HUES6 (cell line): ENCODE data around the gene PPL.

ENCODE experiments used
- H3K27ac ChIP-seq: 2 replicates; pipeline ENCODE4 v1.7.0; 2013; ENCODE audit warnings: low read depth, mild to moderate bottlenecking, low read length, inconsistent platforms
- H3K27me3 ChIP-seq: 2 replicates; pipeline ENCODE4 v1.6.1; 2013; ENCODE audit warnings: low read length; ENCODE audit not compliant: control insufficient read depth, insufficient read depth
- H3K36me3 ChIP-seq: 2 replicates; pipeline ENCODE4 v1.6.1; 2013; ENCODE audit warnings: low read length; ENCODE audit not compliant: control insufficient read depth, insufficient read depth
- H3K4me1 ChIP-seq: 2 replicates; pipeline ENCODE4 v1.6.1; 2013; ENCODE audit warnings: low read length; ENCODE audit not compliant: control insufficient read depth, insufficient read depth
- H3K4me3 ChIP-seq: 2 replicates; pipeline ENCODE4 v1.5.1; 2013; ENCODE audit warnings: low read depth, low read length
- H3K9ac ChIP-seq: one replicate; pipeline ENCODE4 v1.6.1; 2013; ENCODE audit warnings: mild to moderate bottlenecking, low read length
- H3K9me3 ChIP-seq: 2 replicates; pipeline ENCODE4 v1.6.1; 2013; ENCODE audit warnings: low read depth, low read length; ENCODE audit not compliant: control insufficient read depth, insufficient read depth

The PPL gene

DNA sequence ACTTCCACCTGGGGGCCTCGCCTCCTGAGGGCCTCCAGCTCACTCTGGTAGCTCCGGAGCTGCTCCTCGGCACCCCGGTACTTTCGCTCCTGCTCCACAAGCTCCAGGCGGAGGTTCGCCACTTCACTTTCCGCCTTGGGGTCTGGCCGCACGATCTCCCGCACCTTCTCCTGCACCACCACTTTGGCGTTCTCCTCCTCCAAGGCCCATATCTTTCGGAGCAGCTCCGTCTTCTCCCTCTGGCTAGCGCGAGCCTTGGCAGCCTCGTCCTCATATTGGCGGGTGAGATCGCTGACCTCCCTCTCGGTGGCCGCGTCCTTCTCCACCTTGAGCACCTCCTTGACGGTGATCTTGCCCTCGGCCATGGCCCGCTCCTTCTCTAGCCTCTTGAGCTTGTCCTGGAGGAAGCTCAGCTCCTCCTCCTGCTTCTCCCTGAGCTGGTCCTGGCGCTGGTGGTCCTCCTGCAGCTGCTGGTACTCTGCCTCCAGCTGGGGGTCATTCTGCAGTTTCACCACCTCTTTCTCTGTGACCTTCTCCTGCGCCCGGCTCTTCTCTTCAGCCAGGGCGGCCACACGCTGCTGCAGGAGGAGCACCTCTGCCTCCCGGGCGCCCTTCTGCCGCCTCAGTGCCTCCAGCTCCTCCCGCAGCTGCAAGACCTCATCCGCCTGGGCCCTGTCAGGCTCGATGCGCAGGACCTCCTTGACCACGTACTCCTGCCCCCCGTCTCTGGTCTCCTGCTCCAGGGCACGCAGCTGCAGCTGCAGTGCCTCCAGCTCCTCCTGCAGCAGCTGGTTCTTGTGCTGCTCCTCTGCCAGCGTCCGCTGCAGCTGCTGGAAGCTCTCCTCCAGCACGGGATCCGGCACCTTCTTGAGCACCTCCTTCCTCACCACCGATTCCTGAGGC is 51.7 kb downstream of the PPL start:
- no peaks in the 10 kb centered on the region for H3K9me3 ChIP-seq

DNA sequence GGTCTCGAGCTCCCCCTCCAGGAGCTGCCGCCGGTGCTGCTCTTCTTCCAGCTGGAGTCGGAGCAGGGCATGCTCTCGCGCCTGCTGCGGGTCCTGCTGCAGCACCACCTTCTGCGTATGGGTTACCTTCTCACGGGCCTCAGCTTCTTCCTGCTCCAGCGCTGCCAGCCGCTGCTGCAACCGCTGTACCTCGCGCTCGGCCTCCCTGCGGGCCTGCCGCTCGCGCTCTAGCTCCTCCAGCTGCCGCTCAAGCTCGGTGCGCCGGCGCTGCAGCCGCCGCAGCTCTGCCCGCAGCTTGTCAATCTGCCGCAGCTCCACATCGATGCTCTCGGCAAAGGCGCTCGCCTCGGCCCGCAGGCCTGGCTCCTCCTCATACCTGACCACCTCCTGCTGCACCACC is 52.7 kb downstream of the PPL start:
- no peak overlapping the region for H3K4me3 ChIP-seq
- H3K27ac ChIP-seq = no peak overlapping the region
- no peaks in the 10 kb centered on the region for H3K9me3 ChIP-seq
- H3K4me1 ChIP-seq = no peaks in the 10 kb centered on the region
- H3K9ac ChIP-seq = no peak overlapping the region
- no peaks in the 10 kb centered on the region for H3K27me3 ChIP-seq
- peaks cover 96% of the 10 kb centered on the region for H3K36me3 ChIP-seq

More for the DNA sequence above, 51.7 kb downstream of the PPL start:
- Histone ChIP-seq H3K36me3 (peaks cover 95% of the 10 kb centered on the region), H3K4me1 (no peaks in the 10 kb centered on the region), H3K27me3 (no peaks in the 10 kb centered on the region), H3K27ac (no peak overlapping the region), H3K9ac (no peak overlapping the region), H3K4me3 (no peak overlapping the region)

DNA sequence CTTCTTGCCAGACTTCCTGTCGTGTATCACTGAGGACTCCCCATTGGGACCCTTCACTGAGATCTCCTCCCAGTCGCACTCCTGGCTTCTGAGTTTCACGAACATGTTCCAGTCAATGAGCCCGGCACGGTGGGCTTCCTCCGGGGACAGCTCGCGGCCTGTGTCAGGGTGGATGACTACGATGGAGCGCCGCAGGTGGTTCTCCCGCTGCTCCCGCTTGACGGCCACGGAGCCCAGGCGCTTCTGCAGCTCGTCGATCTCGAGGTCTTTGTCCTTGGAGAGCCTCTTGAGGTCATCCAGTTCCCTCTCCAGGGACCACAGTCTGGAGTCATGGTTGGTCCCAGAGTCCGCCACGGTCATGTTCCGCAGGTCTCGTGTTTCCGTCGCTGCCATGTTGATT is 53.4 kb downstream of the PPL start:
- no peak overlapping the region for H3K27ac ChIP-seq
- H3K36me3 ChIP-seq = peaks cover 99% of the 10 kb centered on the region

DNA sequence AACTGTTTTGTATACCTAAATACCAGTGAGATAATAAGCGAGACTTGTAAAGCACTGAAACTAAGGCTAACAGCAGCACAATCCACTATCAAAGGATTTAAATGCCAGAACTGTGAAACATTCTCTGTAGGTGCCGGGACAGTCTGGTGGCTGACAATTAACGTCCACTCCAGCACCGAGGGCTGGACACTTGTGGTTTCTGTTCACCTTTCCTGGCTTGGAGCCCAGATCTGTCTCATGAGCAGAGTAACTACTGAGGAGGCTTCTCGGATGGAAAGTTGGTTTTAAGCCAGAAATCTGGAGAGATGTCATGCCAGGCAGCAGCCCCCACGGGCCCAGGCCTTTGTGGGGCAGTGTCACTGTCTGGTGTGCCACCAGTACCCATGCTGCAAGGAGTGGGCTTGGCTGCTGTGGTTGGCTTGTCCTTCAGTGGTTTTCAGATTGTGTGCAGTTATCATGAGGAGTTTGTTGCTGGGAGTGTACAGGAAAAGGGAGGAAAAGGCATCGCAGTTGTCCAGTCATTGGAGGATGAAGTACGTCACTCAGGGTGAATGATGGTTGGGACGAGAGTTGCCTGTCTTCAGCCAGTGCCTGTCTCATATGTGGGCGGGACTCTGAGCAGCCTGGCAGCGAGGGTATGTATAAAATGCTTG is 54.2 kb downstream of the PPL start:
- H3K9ac ChIP-seq = no peak overlapping the region
- H3K4me1 ChIP-seq = no peaks in the 10 kb centered on the region
- no peaks in the 10 kb centered on the region for H3K9me3 ChIP-seq
- H3K36me3 ChIP-seq = peaks cover 99% of the 10 kb centered on the region
- H3K4me3 ChIP-seq = no peak overlapping the region
- H3K27ac ChIP-seq = no peak overlapping the region
- H3K27me3 ChIP-seq = no peaks in the 10 kb centered on the region

More for the DNA sequence above, 53.4 kb downstream of the PPL start:
- no peak overlapping the region for H3K4me3 ChIP-seq
- no peak overlapping the region for H3K9ac ChIP-seq
- no peaks in the 10 kb centered on the region for H3K4me1 ChIP-seq
- no peaks in the 10 kb centered on the region for H3K9me3 ChIP-seq
- H3K27me3 ChIP-seq = no peaks in the 10 kb centered on the region

DNA sequence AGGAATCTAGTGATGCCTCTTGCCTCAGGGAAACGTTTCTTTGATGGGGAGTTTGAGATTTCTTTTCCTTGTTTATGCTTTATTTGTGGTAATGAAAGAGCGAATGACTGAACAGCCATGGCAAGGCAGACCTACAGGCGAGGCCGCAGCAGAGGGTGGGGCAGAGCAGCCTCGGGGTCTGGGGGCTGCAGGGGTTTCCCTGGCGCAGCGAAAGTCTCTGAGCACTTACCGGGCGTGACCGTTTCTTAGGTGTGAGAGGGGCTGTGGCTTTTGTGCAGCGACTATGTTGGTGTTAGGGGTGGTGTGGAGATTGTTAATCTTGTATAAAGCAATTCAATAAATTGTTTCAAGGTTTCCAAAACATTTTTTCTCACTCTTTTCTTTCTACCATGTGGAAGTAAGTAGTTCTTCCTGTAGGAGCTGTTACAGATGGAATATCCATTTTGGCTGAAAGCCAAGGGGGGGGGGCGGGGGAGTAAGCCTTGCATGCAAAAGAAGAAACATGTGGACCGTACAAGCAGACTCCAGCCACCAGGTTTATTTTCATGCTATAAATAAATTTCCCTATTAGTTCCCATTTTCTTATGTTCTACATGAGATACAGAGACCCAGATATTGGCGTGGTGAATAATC is 54.8 kb downstream of the PPL start:
- Histone ChIP-seq H3K9ac (no peak overlapping the region), H3K27me3 (no peaks in the 10 kb centered on the region), H3K4me1 (no peaks in the 10 kb centered on the region), H3K27ac (no peak overlapping the region), H3K9me3 (no peaks in the 10 kb centered on the region), H3K4me3 (no peak overlapping the region), H3K36me3 (peaks cover 99% of the 10 kb centered on the region)

DNA sequence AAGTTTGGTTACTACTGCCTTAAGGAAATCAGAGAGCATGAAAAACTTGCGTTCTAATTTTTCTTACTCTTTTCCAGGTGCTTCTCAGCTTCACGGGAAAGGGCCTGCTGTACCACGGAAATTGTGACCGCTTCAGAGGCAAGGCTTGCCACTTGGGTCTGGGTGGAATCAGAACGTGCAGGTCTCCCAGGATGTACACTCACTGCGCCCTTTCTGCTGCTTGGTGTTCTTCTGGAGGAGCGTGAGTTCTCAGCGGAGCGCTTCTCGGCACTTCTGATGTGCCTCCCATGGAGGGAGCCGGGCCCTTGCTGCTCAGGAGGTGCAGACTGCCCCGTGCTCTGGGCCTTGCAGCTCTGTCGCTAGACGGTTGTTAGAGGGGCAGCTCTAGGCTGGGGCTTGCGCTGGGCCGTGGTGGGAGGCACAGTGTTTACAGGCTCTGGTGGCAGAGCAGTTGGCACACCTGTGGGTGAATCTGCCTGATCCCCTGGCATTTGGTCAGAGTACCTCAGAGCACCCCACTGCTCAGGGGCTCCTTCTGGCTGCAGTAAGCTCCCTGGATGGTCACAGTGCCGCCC is 56.9 kb downstream of the PPL start:
- Histone ChIP-seq H3K27ac (no peak overlapping the region), H3K9me3 (no peaks in the 10 kb centered on the region), H3K4me3 (no peak overlapping the region), H3K27me3 (no peaks in the 10 kb centered on the region), H3K4me1 (no peaks in the 10 kb centered on the region), H3K9ac (no peak overlapping the region), H3K36me3 (peaks cover 96% of the 10 kb centered on the region)

DNA sequence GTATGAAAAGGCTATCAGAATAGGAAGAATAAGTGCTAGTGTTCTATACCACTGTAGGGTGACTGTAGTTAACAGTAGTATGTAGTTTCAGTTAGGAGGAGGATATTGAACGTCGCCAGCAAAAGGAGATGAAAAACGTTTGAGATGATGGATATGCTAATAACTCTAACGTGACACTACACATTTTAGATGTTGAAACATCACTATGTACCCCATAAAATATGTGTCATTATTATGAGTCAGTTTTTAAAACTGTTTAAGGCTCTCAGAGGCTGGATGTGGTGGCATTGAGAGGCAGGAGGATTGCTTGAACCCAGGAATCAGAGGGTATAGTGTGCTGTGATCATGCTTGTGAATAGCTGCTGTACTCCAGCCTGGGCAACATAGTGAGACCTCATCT is 57.9 kb downstream of the PPL start:
- H3K27me3 ChIP-seq = no peaks in the 10 kb centered on the region
- H3K9me3 ChIP-seq = no peaks in the 10 kb centered on the region
- H3K27ac ChIP-seq = no peak overlapping the region
- H3K4me3 ChIP-seq = no peak overlapping the region
- no peak overlapping the region for H3K9ac ChIP-seq
- peaks cover 96% of the 10 kb centered on the region for H3K36me3 ChIP-seq
- H3K4me1 ChIP-seq = no peaks in the 10 kb centered on the region

DNA sequence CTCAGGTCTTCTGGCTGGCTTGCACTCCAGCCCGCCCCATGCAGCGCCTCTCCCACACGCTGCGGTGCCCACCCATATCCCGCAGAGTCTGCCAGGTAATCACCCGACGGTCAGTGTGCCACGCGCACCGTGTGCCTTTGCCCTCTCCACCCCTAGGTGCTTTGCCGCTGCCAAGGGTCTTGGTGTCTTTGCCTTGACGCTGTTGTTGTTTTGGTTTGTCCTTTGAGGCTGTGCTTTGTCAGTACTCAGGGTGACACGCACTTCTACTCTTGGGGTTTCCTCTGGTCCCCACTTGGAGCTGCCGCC is 59.6 kb downstream of the PPL start:
- Histone ChIP-seq H3K9ac (no peak overlapping the region), H3K9me3 (no peaks in the 10 kb centered on the region), H3K4me3 (no peak overlapping the region), H3K36me3 (peaks cover 95% of the 10 kb centered on the region), H3K27me3 (no peaks in the 10 kb centered on the region), H3K4me1 (no peaks in the 10 kb centered on the region), H3K27ac (no peak overlapping the region)

DNA sequence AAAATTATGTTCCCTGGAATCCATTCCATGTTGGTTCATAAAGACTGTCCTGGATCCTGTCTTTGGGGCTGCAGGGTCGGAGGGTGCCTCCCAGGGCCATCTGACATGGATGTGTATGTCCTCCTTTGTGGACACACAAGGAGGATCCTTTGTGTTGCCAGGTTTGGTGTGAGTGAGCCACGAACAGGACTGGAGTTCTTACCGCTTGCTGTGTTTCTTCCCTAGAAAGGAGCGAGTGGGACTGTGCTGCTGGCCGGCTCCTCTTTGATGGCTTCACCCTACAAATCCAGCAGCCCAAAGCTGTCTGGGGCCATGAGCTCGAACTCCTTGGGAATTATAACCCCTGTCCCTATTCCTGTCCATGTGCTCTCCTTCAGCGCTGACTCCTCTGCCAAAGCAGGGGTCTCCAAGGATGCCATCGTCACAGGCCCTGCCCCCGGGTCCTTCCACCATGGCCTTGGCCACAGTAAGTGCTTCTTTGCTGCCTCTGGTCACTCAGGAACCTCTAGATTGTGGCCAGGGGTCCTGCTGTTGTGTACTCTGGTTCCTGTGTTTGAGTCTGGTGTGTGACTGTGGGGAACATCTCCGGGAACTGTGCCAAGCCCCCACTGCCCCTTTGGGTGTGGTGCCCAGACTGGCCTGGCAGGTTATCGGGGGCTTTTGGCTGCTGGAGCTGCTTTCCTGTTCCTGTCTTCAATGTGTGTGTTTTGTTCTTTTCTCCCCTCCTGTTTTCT is 60.1 kb downstream of the PPL start:
- Histone ChIP-seq H3K9ac (no peak overlapping the region), H3K4me3 (no peak overlapping the region), H3K27ac (no peak overlapping the region), H3K9me3 (no peaks in the 10 kb centered on the region), H3K27me3 (no peaks in the 10 kb centered on the region), H3K36me3 (peaks cover 94% of the 10 kb centered on the region), H3K4me1 (no peaks in the 10 kb centered on the region)

DNA sequence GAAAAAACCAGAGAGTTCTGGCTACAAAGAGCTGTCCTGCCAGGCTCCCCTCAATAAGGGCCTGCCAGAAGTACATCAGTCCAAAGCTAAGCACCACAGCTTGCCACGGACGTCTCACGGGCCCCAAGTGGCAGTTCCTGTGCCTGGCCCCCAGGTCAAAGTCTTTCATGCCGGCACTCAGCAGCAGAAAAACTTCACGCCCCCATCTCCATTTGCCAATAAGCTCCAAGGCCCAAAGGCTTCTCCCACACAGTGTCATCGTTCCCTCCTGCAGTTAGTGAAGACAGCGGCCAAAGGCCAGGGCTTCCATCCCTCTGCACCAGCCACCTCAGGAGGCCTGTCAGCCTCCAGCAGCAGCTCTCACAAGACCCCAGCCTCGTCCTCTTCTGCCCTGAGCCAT is 62.3 kb downstream of the PPL start:
- no peak overlapping the region for H3K9ac ChIP-seq
- no peaks in the 10 kb centered on the region for H3K4me1 ChIP-seq
- H3K9me3 ChIP-seq = no peaks in the 10 kb centered on the region
- peaks cover 92% of the 10 kb centered on the region for H3K36me3 ChIP-seq
- no peak overlapping the region for H3K27ac ChIP-seq
- no peak overlapping the region for H3K4me3 ChIP-seq
- no peaks in the 10 kb centered on the region for H3K27me3 ChIP-seq
